K562 (cell line): Measurements from ENCODE around the gene STEAP3. TPM values are rescaled to one million over a fixed set of nuclear protein-coding genes. Genes with fewer than 3 reads are reported as not detected.

Experiments used
- MGA ChIP-seq: fragments of 450-650 bp; IDR thresholded peaks from 2 replicates; pipeline ENCODE4 v1.6.1; 2016; ENCODE audit warnings: mild to moderate bottlenecking, moderate library complexity
- polyA plus RNA-seq, 8 experiments: library from polyadenylated mRNA; depleted of rRNA in 4 of 8; stranded (reverse) in 5 of 8; unstranded in 3 of 8; fragments of >200 nt; fragmentation: Nextera tagmentation in 2 of 8; fragmentation: Illumina TruSeq in 1 of 8; extraction: Ambion mirVana in 2 of 8; extraction: Trizol in 1 of 8; gene quantifications; 2 replicates each; pipeline versions ENCODE4 v1.2.1 to v1.2.3, GENCODE V29; 2011 to 2014; ENCODE audit warnings: inconsistent platforms in 1 of 8, missing spikeins in 1 of 8
- total RNA-seq, 7 experiments: library from RNA; depleted of rRNA in 6 of 7; stranded (reverse); fragments of >200 nt in 6 of 7; fragmentation: Illumina TruSeq in 2 of 7; extraction: Trizol in 2 of 7; gene quantifications; 2 replicates each; pipeline versions ENCODE4 v1.2.1 to v1.2.3, GENCODE V29; 2011 to 2021; ENCODE audit warnings: low replicate concordance in 1 of 7

The STEAP3 gene
- total and polyA plus RNA-seq, 9 of the 15 experiments (the other 6 are each of a cell fraction or from before 2014, with no cell fraction given) = 1.8 to 31.6 (median 9.0) TPM

GRCh38 chr2:119279666-119280065 is 56.0 kb downstream of the STEAP3 start (continued):
- no peak for TF ChIP-seq MGA
